ENCODE measurements around the gene MED16.

- no peak for TF ChIP-seq REST (IDR thresholded peaks at IDR 0.05; ENCODE audit: insufficient read depth in 1 of 2, low read depth in 2 of 2, low read length in 2 of 2)
- TF ChIP-seq TAF1 (IDR thresholded peaks at IDR 0.05; ENCODE audit: borderline replicate concordance, insufficient read depth, low read length): no peak
- no peak for TF ChIP-seq POLR2AphosphoS5 (IDR thresholded peaks at IDR 0.05; ENCODE audit: low read depth, low read length)
Observed at GRCh38 chr19:939439-939838, 46.5 kb upstream of the MED16 start.

All from PFSK-1 (cell line).